Activated CD4-positive, alpha-beta T cell treated with anti-CD3 and anti-CD28 coated beads for 1 hour (primary cell): ENCODE measurements around the gene KAT2A.
"Not testable (repeated sequence)": the region's sequence is repeated elsewhere in the genome, so short reads cannot be mapped to it uniquely, and the experiment has no call there.

Source experiments
- DNase-seq: peaks from one replicate; pipeline ENCODE4 v3.0.0-alpha.2; 2020

The KAT2A gene

DNA sequence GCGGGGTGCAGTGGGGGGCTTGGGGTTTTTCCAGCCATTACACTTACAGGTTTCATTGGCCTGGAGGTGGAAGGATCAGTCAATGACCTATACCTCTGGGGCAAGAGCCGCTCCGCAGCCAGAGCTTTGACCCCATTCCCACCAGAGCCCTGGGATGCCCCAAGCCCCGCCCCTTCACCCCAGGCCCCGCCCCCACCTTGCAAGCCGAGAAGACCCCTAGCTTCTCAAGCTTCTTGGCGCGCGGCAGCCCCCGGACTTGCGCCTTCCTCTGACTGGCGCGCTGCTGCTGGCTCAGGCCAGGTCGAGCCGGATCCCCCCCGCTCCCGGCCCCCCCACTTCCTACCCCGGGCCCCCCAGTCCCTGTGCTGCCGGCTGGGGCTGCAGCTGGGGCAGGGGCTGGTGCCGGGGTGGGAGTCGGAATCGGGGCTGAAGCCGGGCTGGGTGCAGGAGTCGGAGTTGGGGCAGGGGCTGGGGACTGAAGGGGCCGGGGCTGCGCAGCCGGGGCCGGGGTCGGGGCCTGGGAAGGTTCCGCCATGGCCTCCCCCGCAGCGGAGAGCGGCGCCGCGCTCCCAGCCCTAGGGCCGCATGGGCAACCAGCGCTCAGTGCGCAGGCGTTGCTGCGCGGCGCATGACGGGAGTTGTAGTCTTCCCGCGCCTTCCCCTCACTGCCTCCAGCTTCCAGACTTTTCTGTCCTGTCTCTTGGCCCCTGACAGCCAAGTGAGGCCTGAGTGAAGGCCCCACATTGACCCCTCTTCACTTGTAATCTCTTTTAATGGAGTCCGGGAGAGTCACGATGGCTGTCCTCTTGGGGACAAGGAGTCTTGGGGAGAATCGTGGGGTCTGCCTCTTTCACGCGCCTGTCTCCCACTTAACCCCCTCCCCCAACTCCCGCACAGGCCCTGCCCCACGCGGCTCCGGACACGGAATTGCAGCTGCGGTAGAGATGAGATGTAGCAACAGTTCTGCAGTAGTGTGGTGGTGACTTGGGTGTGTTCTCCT is at the start of gene KAT2A:
Gene KAT2A (minus strand): TSS at position 598 of the 1,000 bp plus-strand sequence. CDS start 63 bp downstream, at position 535.
- peak; percentile 71 for DNase-seq

- DNase-seq: no peak
These were observed 48.2 kb upstream of the KAT2A start for GRCh38 chr17:42169351-42169750.

DNA sequence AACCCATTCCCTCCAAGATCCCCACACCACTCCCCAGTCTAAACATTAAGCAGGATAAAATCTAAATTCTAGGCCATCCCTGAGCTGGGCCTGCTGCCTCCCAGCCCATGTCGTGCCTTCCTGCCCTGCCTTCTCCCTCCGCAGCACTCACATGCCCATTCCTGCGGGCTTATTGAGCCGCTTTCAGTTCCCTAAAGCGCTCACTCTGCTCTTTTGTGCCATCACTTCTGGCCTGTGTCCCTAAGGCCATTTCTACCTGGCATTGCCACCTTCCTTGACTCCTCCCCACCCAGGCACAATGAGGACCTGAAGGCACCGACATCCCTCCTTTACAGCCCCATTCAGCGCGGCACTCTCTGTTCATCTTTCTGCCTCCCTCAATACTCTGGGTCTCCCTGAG is 46.6 kb upstream of the KAT2A start:
- DNase-seq: no peak

- no peak for DNase-seq
These were observed 45.1 kb upstream of the KAT2A start for GRCh38 chr17:42166196-42166763.

GRCh38 chr17:42165751-42166150 is 44.6 kb upstream of the KAT2A start:
- no peak for DNase-seq

DNA sequence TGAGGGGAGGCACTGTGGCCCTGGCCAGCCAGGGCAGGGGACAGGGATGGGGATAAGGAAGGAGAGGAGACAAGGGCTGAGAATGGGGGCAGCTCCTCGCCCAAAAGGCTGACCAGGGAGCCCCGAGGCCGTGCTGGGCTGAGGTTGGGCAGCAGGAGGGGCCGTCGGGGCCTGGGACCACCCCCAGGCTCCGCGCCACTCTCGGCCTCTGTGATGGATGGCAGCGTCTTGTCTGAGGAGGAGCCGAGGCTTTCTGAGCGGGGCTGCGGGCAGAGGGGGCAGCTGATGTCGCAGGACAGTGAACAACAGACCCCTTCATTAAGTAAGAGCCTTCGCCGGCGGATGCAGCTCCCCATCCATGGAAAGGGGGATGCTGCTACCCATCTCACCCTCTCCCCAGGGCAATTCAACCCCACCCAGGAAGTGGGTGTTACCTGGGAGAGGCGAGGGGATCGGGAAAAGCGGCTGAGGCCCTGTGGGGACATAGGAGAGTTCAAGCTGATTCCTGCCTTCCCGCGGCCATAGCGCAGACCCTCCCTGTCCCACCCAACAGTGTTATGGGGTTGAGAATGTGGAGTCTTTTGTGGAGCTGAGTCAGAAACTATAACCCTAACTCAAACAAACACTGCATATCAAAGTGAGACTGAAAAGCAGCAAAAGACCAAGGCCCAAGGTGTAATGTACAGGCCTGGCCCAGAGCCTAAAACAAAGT is 42.7 kb upstream of the KAT2A start:
- no peak for DNase-seq

DNA sequence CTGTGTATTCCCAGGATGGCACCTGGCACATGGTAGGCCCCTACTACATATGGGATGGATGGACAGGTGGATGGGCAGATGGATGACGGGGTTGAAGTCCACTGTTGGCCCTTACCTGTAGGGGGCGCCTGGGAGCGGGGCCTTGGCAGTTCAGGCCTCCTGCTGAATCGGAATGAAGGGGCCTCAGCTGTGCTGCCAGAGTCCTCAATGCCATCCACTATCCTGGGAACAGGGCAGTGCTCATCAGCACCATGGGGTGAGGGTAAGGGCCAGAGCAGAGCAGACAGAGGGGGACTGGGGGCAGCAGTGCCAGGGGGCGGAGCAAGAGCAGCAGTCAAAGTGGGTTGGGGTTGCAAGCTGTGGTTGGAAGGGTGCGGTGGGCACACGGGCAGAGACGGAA is 41.9 kb upstream of the KAT2A start:
- no peak for DNase-seq

DNA sequence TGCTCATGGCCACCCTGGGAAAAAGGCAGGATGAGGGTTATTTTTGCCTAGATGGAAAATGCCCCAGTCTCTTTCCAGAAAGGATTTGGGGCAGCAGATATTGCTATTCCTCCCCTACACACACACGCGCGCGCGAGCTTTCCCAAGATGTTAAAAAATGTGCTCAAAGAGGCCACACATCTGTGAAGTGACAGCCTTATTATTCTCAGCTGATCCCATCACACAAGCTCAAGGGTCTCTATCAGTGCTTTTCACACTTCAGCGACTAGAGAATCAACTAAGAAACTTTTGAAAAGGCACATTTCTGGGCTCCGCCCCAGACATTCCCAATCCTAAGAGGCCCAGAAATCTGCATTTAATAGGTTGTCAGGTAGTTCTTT is 39.4 kb upstream of the KAT2A start:
- no peak for DNase-seq

- DNase-seq: no peak
These were observed 38.8 kb upstream of the KAT2A start for GRCh38 chr17:42159796-42160530.

- no peak for DNase-seq
These were observed 34.5 kb upstream of the KAT2A start for GRCh38 chr17:42155614-42156045.

DNA sequence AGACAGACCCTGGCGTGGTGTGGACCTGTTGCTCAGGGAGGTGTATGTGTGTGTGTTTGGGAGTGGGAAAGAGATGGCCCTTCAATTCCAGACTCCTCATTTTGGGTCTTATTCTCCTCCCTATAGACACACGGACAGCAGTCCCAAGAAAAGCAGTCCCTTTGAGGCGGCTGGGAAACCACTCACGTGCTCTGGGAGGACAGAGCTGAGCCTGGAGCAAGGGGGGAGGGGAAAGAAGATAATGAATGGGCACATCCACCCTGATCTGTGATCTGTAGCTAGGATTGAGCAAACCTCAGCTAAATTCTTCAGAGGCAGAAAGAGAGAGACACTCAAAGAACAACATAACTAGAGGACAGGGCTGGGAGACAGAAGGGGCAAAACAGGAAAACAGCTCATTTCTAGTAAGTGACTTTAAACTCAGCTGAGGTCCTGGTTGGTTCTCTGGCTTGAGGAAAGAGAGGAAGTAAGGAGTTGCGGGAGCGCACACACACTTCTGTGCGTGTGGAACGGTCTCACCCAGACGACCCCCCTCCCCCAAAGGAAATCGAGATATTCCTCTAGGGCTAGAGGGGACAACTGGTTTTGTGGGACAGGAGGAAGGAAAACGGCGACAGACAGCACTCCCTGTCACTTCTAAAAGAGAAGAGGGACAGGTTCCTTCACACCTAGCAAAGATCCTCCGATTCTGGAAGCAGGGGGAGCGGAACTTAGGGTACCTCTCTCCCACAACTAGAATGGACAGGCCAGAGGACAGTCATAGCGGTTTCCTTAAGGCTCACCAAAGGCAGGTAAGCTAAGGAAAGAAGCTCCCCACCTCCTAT is 33.0 kb upstream of the KAT2A start:
- DNase-seq: no peak

DNA sequence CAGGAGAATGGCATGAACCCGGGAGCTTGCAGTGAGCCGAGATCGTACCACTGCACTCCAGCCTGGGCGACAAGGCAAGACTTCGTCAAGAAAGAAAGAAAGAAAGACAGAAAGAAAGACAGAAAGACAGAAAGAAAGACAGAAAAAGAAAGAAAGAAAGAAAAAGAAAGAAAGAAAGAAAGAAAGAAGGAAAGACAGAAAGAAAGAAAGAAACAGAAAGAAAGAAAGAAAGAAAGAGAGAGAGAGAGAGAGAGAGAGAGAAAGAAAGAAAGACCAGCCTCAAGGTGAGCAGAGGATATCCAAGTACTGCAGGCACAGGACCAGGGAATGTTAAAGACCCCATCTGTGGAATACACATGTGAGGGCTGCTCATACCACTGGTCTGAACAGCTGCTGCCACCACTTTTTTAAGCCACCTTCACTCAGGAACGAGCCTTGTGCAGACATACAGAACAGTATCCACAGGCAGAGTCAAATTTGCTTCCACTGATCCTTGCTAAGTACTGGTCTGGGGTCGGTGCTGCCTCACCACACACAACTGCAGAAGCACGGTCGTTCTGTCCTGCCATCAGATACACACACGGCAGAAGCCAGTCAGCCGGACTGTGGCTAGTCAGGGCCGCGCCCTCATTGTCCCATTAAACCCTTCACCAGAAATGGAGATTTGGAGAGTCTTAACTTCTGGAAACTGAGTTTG is 25.9 kb upstream of the KAT2A start:
- DNase-seq: no peak

DNA sequence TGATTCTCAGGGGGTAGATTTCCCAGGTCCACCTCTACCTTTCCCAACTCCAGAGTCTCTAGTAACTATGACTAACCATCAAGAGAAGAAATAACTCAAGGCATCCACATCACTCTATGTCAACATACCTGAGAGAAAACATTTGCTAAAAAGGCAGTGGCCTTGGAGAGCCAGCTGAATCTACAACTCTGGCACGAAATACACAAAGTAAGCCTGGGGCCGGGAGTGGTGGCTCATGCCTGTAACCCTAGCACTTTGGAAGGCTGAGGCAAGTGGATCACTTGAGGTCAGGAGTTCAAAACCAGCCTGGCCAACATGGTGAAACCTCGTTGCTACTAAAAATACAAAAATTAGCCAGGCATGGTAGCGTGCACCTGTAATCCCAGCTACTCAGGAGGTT is 22.0 kb upstream of the KAT2A start:
- DNase-seq: not testable (repeated sequence)

DNA sequence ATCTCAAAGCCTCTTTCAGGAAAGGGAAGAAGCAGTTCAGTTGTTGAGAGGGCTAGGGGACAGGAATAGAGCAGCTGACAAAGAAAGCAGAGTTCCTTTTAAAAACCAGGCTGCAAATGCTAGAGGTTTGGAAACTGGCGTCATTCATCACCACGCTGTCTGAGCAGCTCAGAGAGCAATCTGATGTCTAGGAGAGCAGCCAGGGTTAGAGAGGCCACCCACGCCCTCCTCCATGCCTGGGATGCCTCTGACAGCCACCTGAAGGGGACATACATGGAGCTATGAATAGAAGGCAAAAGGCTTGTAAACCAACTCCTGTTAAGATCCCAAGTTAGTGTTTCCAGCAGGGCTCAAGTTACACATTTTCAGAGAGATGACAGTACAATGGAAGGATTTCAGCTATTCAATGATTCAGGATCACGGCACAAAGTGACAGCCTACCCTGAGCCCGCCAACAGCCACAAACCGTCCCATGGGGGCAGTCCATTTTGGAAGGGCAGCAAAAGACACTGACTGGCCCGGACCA is 21.3 kb upstream of the KAT2A start:
- DNase-seq: no peak

DNA sequence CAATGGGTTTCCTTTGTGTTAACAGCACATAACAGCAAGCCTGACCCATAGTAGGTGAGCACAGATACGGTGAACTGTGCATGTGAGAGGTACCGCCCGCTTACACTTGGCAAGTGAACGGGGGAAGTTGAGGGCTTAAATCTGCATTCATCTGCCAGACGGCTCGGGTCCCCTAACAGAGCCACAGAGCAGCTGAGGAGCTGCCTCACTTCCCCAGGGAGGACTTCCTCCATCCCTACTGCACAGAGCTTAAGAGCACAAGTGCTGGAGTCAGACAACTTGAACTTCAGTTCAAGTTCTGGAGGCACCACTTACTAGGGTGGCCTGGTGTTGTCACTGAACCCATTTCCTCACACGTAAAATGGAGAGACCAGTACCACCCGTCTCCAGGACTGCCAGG is 20.2 kb upstream of the KAT2A start:
- DNase-seq: no peak

DNA sequence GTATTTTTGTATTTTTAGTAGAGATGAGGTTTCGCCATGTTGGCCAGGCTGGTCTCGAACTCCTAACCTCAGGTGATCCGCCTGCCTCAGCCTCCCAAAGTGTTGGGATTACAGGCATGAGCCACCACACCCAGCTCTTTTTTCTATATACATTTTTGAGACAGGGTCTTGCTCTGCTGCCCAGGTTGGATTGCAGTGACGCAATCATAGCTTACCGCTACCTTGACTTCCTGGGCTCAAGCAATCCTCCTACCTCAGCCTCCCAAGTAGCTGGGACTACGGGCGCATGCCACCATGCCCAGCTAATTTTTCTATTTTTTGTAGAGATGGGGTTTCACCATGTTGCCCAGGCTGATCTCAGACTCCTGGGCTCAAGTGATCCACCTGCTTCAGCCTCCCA is 19.5 kb upstream of the KAT2A start:
- not testable (repeated sequence) for DNase-seq

DNA sequence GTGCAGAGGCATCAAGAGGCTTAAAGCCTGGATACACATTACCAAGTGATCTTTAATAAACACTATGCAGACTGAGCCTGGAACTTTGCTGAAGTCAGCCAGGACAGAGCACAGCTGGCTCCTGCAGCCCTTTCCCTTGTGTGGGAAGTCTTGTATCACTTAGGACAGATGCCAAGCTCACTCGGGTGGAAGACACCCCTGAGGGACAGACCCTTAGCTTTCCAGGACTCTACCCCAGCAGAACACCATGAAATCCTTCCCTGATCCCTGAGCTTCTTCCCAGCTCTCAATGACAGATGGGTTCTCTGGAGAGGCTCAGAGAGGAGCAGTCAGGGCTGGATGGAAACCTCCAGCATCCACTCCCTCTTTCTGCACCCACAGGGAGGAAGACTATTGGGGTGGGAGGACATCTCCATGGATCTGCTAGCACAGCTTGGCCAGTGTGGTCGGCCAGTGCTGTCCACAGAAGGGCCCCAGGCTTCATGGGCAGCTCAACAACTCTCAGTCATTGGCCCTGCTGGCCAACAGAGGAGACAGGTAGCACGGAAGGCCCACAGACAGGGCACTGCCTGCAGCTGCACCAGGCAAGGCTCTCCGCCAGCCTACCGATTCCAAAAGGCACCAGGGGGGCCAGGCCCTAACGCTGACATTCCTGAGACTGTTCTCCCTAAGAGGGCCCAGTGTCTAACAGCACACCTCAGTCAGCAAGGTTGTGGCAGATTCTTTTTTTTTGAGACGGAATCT is 17.8 kb upstream of the KAT2A start:
- DNase-seq: no peak

DNA sequence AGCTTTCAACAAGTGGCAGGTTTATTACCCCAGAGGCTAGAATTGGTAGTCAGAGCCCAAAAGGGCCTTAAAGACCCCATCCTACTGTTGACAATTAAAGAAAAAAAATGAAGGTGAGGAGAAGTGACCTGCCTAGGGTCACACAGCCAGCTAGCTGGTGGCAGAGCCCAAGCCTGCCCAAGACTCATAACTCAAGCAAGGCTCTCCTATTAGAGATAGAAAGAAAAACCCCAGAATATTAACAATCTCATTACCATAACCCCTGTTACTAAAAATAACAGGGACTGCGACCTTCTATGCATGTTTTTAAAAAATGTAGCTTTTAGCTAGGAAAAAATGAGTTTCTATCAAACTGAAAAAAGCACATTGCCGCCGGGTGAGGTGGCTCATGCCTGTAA is 15.5 kb upstream of the KAT2A start:
- DNase-seq: no peak

GRCh38 chr17:42135664-42136653 is 14.8 kb upstream of the KAT2A start:
- DNase-seq: no peak
